HL-60 (cell line): ENCODE data around the gene PPP1R14C.

ENCODE experiments used
- CTCF ChIP-seq: IDR thresholded peaks from one replicate; pipeline ENCODE4 v1.5.1; 2011; ENCODE audit warnings: low read length, control low read depth, inconsistent platforms; ENCODE audit not compliant: insufficient read depth
- GABPA ChIP-seq: IDR thresholded peaks from 2 replicates; pipeline ENCODE4 v1.6.1; 2012; ENCODE audit warnings: low read depth
- POLR2AphosphoS5 ChIP-seq: IDR thresholded peaks from 2 replicates; pipeline ENCODE4 v1.6.1; 2012; ENCODE audit warnings: low read depth
- REST ChIP-seq: IDR thresholded peaks from 2 replicates; pipeline ENCODE4 v1.6.1; 2012; ENCODE audit warnings: low read depth; ENCODE audit not compliant: insufficient replicate concordance

DNA sequence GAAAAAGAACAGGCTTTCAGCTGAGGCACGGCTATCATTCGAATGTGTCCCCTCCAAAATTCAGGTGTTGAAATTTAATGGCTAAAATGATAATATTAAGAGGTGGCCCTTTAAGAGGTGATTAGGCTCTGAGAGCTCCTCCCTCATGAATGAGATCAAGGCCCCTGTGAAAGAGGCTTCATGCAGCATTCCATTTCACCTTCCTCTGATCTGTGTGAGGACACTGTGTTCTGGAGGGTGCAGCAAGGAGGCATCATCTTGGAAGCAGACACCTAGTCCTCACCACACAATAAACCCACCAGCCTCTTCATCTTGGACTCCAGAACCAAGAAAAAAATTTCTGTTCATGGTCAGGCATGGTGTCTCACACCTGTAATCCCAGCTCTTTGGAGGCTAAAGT is 56.4 kb downstream of the PPP1R14C start:
- TF ChIP-seq CTCF, result no peak
- TF ChIP-seq REST, result no peak
- no peak for TF ChIP-seq POLR2AphosphoS5
- no peak for TF ChIP-seq GABPA
